LNCAP (cell line): ENCODE data around the gene ROPN1.

Experiments
- CTCF ChIP-seq: fragments of 450-650 bp; IDR thresholded peaks from 2 replicates; pipeline ENCODE4 v1.5.1; 2017; ENCODE audit warnings: mild to moderate bottlenecking

ROPN1 gene

DNA sequence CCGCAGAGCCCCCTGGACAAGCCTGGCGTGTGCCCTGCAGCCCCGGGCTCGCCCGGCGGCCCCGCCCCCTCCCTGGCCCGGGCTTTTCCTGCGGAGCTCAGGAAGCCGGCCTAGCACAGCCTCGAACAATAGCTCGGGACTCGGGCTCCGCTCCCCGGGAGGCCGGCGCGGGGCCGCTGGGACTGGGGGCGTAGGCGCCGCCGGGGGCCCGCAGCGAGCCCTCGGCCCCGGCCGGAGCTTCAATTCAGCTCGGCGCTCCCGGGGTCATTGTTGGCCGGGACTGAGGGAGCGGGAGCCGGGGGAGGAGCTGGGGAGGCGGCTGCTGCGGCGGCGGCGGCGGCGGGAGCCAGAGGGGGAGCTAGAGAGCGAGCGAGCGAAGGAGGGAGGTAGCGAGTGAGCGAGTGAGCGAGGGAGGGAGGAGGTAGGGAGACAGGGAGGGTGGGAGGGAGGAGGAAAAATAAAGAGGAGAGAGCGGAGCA, 41.0 kb upstream of the ROPN1 start:
- TF ChIP-seq CTCF = peak; percentile 77

DNA sequence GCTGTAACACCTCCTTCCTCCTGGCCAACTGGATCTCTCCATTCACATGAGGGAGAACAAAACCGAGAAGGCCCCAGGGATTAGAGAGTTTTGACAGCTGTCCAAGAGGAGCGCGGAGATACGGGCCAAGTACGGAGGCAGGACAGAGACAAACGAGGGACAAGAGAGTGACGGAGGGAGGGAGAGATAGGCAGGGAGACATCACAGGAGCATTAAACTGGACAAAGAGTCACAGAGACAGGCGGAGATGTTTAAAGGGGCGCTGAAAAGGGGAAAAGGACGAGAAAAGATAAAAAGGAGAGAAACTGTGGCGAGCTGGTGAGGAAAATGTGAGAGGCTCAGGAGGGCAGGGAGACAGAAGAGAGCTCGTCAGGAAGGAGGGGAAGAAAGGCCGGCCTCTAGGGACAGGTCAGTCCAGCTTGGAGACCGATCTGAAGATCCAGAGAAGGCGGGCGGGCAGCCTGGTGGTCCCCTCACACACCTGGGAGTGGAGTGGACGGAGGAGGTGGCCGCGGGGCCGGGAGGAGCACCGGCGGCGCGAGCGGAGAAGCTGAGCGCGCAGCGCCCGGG, 40.5 kb upstream of the ROPN1 start:
- TF ChIP-seq CTCF = no peak

GRCh38 chr3:124026516-124026915, 34.6 kb upstream of the ROPN1 start:
- no peak for TF ChIP-seq CTCF

GRCh38 chr3:124019291-124019690, 27.4 kb upstream of the ROPN1 start:
- TF ChIP-seq CTCF = no peak

- peak; percentile 46 for TF ChIP-seq CTCF
Measured at GRCh38 chr3:124016483-124016882, 24.6 kb upstream of the ROPN1 start.

GRCh38 chr3:124014366-124014942, 22.5 kb upstream of the ROPN1 start:
- TF ChIP-seq CTCF = no peak

- TF ChIP-seq CTCF = no peak
Measured at GRCh38 chr3:124007186-124007585, 15.3 kb upstream of the ROPN1 start.

DNA sequence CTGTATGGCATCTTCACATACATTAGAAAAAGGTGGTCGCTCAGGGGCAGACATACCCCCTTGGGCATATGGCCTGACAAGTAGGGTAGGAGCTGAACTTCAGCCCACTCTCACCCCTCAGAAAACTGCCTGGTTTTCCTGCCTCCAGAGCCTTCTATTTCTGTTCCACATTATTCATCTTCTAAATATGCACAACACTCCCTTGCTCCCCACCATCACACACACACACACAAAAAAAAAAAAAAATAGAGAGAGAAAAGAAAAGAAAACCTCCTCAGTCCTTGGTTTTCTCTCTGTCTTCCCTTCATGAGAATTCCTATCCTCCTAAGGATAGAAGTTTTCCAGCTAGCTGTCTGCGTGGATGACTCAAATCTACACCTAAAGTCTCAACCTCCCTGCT, 5.6 kb upstream of the ROPN1 start:
- TF ChIP-seq CTCF = no peak
